H9 (cell line): ENCODE measurements around the gene MAPRE3. TPM values are rescaled to one million over a fixed set of nuclear protein-coding genes. Genes with fewer than 3 reads are reported as not detected.
A peak's percentile ranks its signal among the peaks of the same experiment; 100 is the strongest.

Experiments
- DNase-seq: peaks from one replicate; pipeline ENCODE4 v3.0.0-alpha.2; 2017
- H2AFZ ChIP-seq: one replicate; pipeline ENCODE4 v1.6.1; 2013; ENCODE audit warnings: mild to moderate bottlenecking, low read length, control low read depth, moderate library complexity
- H2AK5ac ChIP-seq: 2 replicates; pipeline ENCODE4 v1.6.1; 2013; ENCODE audit warnings: low read length, control low read depth, mixed read lengths; ENCODE audit not compliant: insufficient read length
- H2BK120ac ChIP-seq: one replicate; pipeline ENCODE4 v1.6.1; 2013; ENCODE audit warnings: low read depth, mild to moderate bottlenecking, low read length, control low read depth, inconsistent platforms; ENCODE audit not compliant: poor library complexity, severe bottlenecking
- H2BK12ac ChIP-seq: 2 replicates; pipeline ENCODE4 v1.6.1; 2013; ENCODE audit warnings: low read length, control low read depth, mixed read lengths, low read depth; ENCODE audit not compliant: insufficient read length
- H2BK15ac ChIP-seq: 2 replicates; pipeline ENCODE4 v1.6.1; 2013; ENCODE audit warnings: low read depth, low read length, control low read depth
- H2BK20ac ChIP-seq: one replicate; pipeline ENCODE4 v1.6.1; 2013; ENCODE audit warnings: low read depth, mild to moderate bottlenecking, low read length, control low read depth, inconsistent platforms; ENCODE audit not compliant: poor library complexity, severe bottlenecking
- H2BK5ac ChIP-seq: 2 replicates; pipeline ENCODE4 v1.6.1; 2013; ENCODE audit warnings: low read length, control low read depth, mixed read lengths; ENCODE audit not compliant: insufficient read length
- H3K14ac ChIP-seq: 2 replicates; pipeline ENCODE4 v1.6.1; 2013; ENCODE audit warnings: low read length, control low read depth; ENCODE audit not compliant: insufficient read depth
- H3K18ac ChIP-seq: 2 replicates; pipeline ENCODE4 v1.6.1; 2013; ENCODE audit warnings: low read depth, mild to moderate bottlenecking, mixed read lengths, low read length, control low read depth; ENCODE audit not compliant: insufficient read length
- H3K23ac ChIP-seq: 2 replicates; pipeline ENCODE4 v1.6.1; 2013; ENCODE audit warnings: low read length, control low read depth, mixed read lengths, low read depth; ENCODE audit not compliant: insufficient read length
- H3K23me2 ChIP-seq: 2 replicates; pipeline ENCODE4 v1.6.1; 2013; ENCODE audit warnings: low read depth, mild to moderate bottlenecking, mixed read lengths, low read length, control low read depth; ENCODE audit not compliant: insufficient read length, poor library complexity, severe bottlenecking
- H3K27ac ChIP-seq: 2 replicates; pipeline ENCODE4 v1.5.1; 2013; ENCODE audit warnings: low read length, control low read depth, mixed read lengths, low read depth; ENCODE audit not compliant: insufficient read length
- H3K27me3 ChIP-seq: 2 replicates; pipeline ENCODE4 v1.6.1; 2013; ENCODE audit warnings: low read length, control low read depth, inconsistent platforms; ENCODE audit not compliant: insufficient read depth
- H3K4ac ChIP-seq: 2 replicates; pipeline ENCODE4 v1.6.1; 2013; ENCODE audit warnings: low read depth, mild to moderate bottlenecking, control low read depth, inconsistent platforms, low read length, moderate library complexity
- H3K4me1 ChIP-seq: 2 replicates; pipeline ENCODE4 v1.6.1; 2013; ENCODE audit warnings: low read length, control low read depth, inconsistent platforms; ENCODE audit not compliant: insufficient read depth
- H3K4me2 ChIP-seq: 2 replicates; pipeline ENCODE4 v1.6.1; 2013; ENCODE audit warnings: low read length, control low read depth, mixed read lengths; ENCODE audit not compliant: insufficient read length, insufficient read depth
- H3K56ac ChIP-seq: 2 replicates; pipeline ENCODE4 v1.6.1; 2013; ENCODE audit warnings: low read depth, mild to moderate bottlenecking, mixed read lengths, low read length, control low read depth; ENCODE audit not compliant: insufficient read length
- H3K79me1 ChIP-seq: 2 replicates; pipeline ENCODE4 v1.6.1; 2013; ENCODE audit warnings: low read depth, mild to moderate bottlenecking, moderate library complexity, low read length, control low read depth, inconsistent platforms; ENCODE audit not compliant: insufficient read depth, poor library complexity, severe bottlenecking
- H3K79me2 ChIP-seq: 2 replicates; pipeline ENCODE4 v1.6.1; 2013; ENCODE audit warnings: low read length, control low read depth, inconsistent platforms; ENCODE audit not compliant: insufficient read depth
- H3K9ac ChIP-seq: 2 replicates; pipeline ENCODE4 v1.6.1; 2013; ENCODE audit warnings: low read length, control low read depth, mixed read lengths; ENCODE audit not compliant: insufficient read length; ENCODE audit errors: extremely low read depth
- H3K9me3 ChIP-seq: one replicate; pipeline ENCODE4 v1.6.1; 2013; ENCODE audit warnings: low read depth, low read length, inconsistent platforms; ENCODE audit not compliant: control insufficient read depth
- H3T11ph ChIP-seq: one replicate; pipeline ENCODE4 v1.6.1; 2013; ENCODE audit warnings: mild to moderate bottlenecking, low read length, control low read depth, inconsistent platforms
- H4K20me1 ChIP-seq: one replicate; pipeline ENCODE4 v1.6.1; 2013; ENCODE audit not compliant: control insufficient read depth, insufficient read length, insufficient read depth
- H4K5ac ChIP-seq: 2 replicates; pipeline ENCODE4 v1.6.1; 2013; ENCODE audit warnings: low read depth, mild to moderate bottlenecking, mixed read lengths, low read length, control low read depth; ENCODE audit not compliant: insufficient read length
- H4K8ac ChIP-seq: replicated peaks from 2 replicates; pipeline ENCODE4 v1.6.1; 2013; ENCODE audit warnings: low read length, control low read depth, mixed read lengths, low read depth; ENCODE audit not compliant: insufficient read length
- H4K91ac ChIP-seq: 2 replicates; pipeline ENCODE4 v1.6.1; 2013; ENCODE audit warnings: low read depth, mild to moderate bottlenecking, moderate library complexity, mixed read lengths, low read length, control low read depth; ENCODE audit not compliant: insufficient read length
- H3K27ac Mint-ChIP-seq, 3 experiments: 2 replicates in 2 of 3; 3 replicates in 1 of 3; pipeline ENCODE4 v1.8.0; 2020 to 2021; ENCODE audit warnings: mixed read lengths in 3 of 3, mild to moderate bottlenecking in 1 of 3, moderate library complexity in 1 of 3
- H3K27me3 Mint-ChIP-seq: 2 replicates; pipeline ENCODE4 v1.8.0; 2021; ENCODE audit warnings: low read depth, mild to moderate bottlenecking, moderate library complexity, mixed read lengths
- H3K36me3 Mint-ChIP-seq, 3 experiments: 2 replicates in 2 of 3; 3 replicates in 1 of 3; pipeline ENCODE4 v1.8.0; 2020 to 2021; ENCODE audit warnings: low read depth in 3 of 3, mixed read lengths in 3 of 3; ENCODE audit not compliant: insufficient read depth in 1 of 3
- H3K4me1 Mint-ChIP-seq, 2 experiments: 2 replicates each; pipeline ENCODE4 v1.8.0; 2020; ENCODE audit warnings: mixed read lengths in 2 of 2
- H3K4me3 Mint-ChIP-seq, 2 experiments: 2 replicates in 1 of 2; 3 replicates in 1 of 2; pipeline ENCODE4 v1.8.0; 2020 to 2021; ENCODE audit warnings: mild to moderate bottlenecking in 2 of 2, mixed read lengths in 2 of 2, moderate library complexity in 1 of 2
- H3K9me3 Mint-ChIP-seq, 2 experiments: 2 replicates in 1 of 2; 3 replicates in 1 of 2; pipeline ENCODE4 v1.8.0; 2020; ENCODE audit warnings: mild to moderate bottlenecking in 2 of 2, mixed read lengths in 2 of 2, moderate library complexity in 1 of 2
- WGBS: extraction: QIAGEN DNeasy Blood & Tissue Kit; methylation state at CpG from one replicate; pipeline ENCODE4 v1.1.7; 2013; ENCODE audit warnings: missing lambda C conversion rate, low lambda C conversion rate, mixed read lengths; ENCODE audit not compliant: insufficient read length; ENCODE audit errors: extremely low coverage; 5-methylcytosine and 5-hydroxymethylcytosine counted together
- total RNA-seq: library from RNA; stranded (reverse); gene quantifications from 2 replicates; pipeline ENCODE4 v1.2.1, GENCODE V29; 2021
- TF ChIP-seq, protein P1 (sequence below): fragments of 200-600 bp; sonication (generic); conservative IDR thresholded peaks from 3 replicates; pipeline ENCODE4 v1.8.0; 2021; ENCODE audit warnings: antibody characterized with exemption, mild to moderate bottlenecking

MAPRE3 gene
- total RNA-seq, 1 experiment from 2014 or later = 2.0 TPM

- no peak overlapping the region for H3K27ac ChIP-seq
- DNase-seq = peak; percentile 46
- no CpG with 5 or more reads among the region's 9 CpGs for WGBS
These were observed 45.2 kb upstream of the MAPRE3 start for GRCh38 chr2:26925100-26925791.

More at GRCh38 chr2:26925100-26925791, 45.2 kb upstream of the MAPRE3 start:
- Histone ChIP-seq H2BK120ac (no peak overlapping the region), H4K5ac (no peak overlapping the region), H3K4me2 (no peak overlapping the region), H3K79me2 (no peaks in the 10 kb centered on the region), H3T11ph (no peak overlapping the region), H3K56ac (no peak overlapping the region), H2BK15ac (no peak overlapping the region), H2AFZ (no peak overlapping the region), H3K4me1 (peaks cover 4% of the 10 kb centered on the region; the same call in 1 of the 2 replicates), H3K14ac (no peak overlapping the region), H3K9me3 (no peaks in the 10 kb centered on the region), H4K91ac (no peak overlapping the region), H3K27me3 (no peaks in the 10 kb centered on the region), H4K8ac (no peak overlapping the region), H3K18ac (no peak overlapping the region), H3K4ac (no peak overlapping the region), H4K20me1 (no peaks in the 10 kb centered on the region), H2BK12ac (no peak overlapping the region), H3K23me2 (no peaks in the 10 kb centered on the region), H2BK5ac (no peak overlapping the region), H3K9ac (no peak overlapping the region), H3K23ac (no peak overlapping the region), H2BK20ac (no peak overlapping the region), H2AK5ac (no peak overlapping the region), H3K79me1 (no peaks in the 10 kb centered on the region)
- Mint-ChIP-seq H3K9me3 (no peaks in the 10 kb centered on the region), H3K36me3 (no peaks in the 10 kb centered on the region; a peak in 2 of 7 replicates), H3K27me3 (peaks cover 18% of the 10 kb centered on the region), H3K4me3 (no peak overlapping the region), H3K4me1 (peaks cover 21 to 30% of the 10 kb centered on the region in 2 experiments), H3K27ac (peak overlapping the region; percentile 18 to 95 (median 50); a peak in 4 of 7 replicates)
- TF ChIP-seq, protein P1, sequence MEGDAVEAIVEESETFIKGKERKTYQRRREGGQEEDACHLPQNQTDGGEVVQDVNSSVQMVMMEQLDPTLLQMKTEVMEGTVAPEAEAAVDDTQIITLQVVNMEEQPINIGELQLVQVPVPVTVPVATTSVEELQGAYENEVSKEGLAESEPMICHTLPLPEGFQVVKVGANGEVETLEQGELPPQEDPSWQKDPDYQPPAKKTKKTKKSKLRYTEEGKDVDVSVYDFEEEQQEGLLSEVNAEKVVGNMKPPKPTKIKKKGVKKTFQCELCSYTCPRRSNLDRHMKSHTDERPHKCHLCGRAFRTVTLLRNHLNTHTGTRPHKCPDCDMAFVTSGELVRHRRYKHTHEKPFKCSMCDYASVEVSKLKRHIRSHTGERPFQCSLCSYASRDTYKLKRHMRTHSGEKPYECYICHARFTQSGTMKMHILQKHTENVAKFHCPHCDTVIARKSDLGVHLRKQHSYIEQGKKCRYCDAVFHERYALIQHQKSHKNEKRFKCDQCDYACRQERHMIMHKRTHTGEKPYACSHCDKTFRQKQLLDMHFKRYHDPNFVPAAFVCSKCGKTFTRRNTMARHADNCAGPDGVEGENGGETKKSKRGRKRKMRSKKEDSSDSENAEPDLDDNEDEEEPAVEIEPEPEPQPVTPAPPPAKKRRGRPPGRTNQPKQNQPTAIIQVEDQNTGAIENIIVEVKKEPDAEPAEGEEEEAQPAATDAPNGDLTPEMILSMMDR = no peak
